ENCODE data around the gene CALU.

GRCh38 chr7:128800567-128800966, 61.4 kb downstream of the CALU start:
- no peak for TF ChIP-seq CTCF (IDR thresholded peaks at IDR 0.05)
- no peak for TF ChIP-seq POLR2A (IDR thresholded peaks at IDR 0.05)
